ENCODE results near the gene OR5AU1.
A peak's percentile ranks its signal among the peaks of the same experiment; 100 is the strongest.
"Not testable (repeated sequence)": the region's sequence is repeated elsewhere in the genome, so short reads cannot be mapped to it uniquely, and the experiment has no call there.

The OR5AU1 gene

GRCh38 chr14:21171128-21171527 lies 15.3 kb upstream of the OR5AU1 start:
- no peak for DNase-seq (ENCODE audit: low read depth, low spot score)

- DNase-seq (ENCODE audit: low read depth, low spot score) = no peak
Measured at GRCh38 chr14:21169573-21169972, 13.7 kb upstream of the OR5AU1 start.

GRCh38 chr14:21168055-21168454 lies 12.2 kb upstream of the OR5AU1 start:
- DNase-seq (ENCODE audit: low read depth, low spot score) = no peak

- not testable (repeated sequence) for DNase-seq (ENCODE audit: low read depth, low spot score)
Measured at GRCh38 chr14:21165670-21166069, 9.8 kb upstream of the OR5AU1 start.

- not testable (repeated sequence) for DNase-seq (ENCODE audit: low read depth, low spot score)
Measured at GRCh38 chr14:21165002-21165605, 9.2 kb upstream of the OR5AU1 start.

- DNase-seq (ENCODE audit: low read depth, low spot score) = peak; percentile 42
Measured at GRCh38 chr14:21163871-21164291, 8.0 kb upstream of the OR5AU1 start.

GRCh38 chr14:21162081-21162480 lies 6.2 kb upstream of the OR5AU1 start:
- no peak for DNase-seq (ENCODE audit: low read depth, low spot score)

- DNase-seq (ENCODE audit: low read depth, low spot score) = no peak
Measured at GRCh38 chr14:21160061-21160610, 4.3 kb upstream of the OR5AU1 start.

- not testable (repeated sequence) for DNase-seq (ENCODE audit: low read depth, low spot score)
Measured at GRCh38 chr14:21158175-21158574, 2.3 kb upstream of the OR5AU1 start.

GRCh38 chr14:21149641-21150367 lies 6.1 kb downstream of the OR5AU1 start:
- DNase-seq (ENCODE audit: low read depth, low spot score) = no peak

GRCh38 chr14:21145437-21145836 lies 10.4 kb downstream of the OR5AU1 start:
- DNase-seq (ENCODE audit: low read depth, low spot score) = no peak

- no peak for DNase-seq (ENCODE audit: low read depth, low spot score)
Measured at GRCh38 chr14:21142357-21142756, 13.5 kb downstream of the OR5AU1 start.

- DNase-seq (ENCODE audit: low read depth, low spot score) = no peak
Measured at GRCh38 chr14:21136024-21136423, 19.8 kb downstream of the OR5AU1 start.

GRCh38 chr14:21133901-21134300 lies 22.0 kb downstream of the OR5AU1 start:
- peak; percentile 3 for DNase-seq (ENCODE audit: low read depth, low spot score)

GRCh38 chr14:21123429-21123828 lies 32.4 kb downstream of the OR5AU1 start:
- no peak for DNase-seq (ENCODE audit: low read depth, low spot score)

GRCh38 chr14:21121122-21121521 lies 34.7 kb downstream of the OR5AU1 start:
- DNase-seq (ENCODE audit: low read depth, low spot score) = no peak

- no peak for DNase-seq (ENCODE audit: low read depth, low spot score)
Measured at GRCh38 chr14:21120686-21121085, 35.2 kb downstream of the OR5AU1 start.

- DNase-seq (ENCODE audit: low read depth, low spot score) = no peak
Measured at GRCh38 chr14:21118933-21119332, 36.9 kb downstream of the OR5AU1 start.

GRCh38 chr14:21113369-21113768 lies 42.5 kb downstream of the OR5AU1 start:
- no peak for DNase-seq (ENCODE audit: low read depth, low spot score)

GRCh38 chr14:21112255-21112654 lies 43.6 kb downstream of the OR5AU1 start:
- no peak for DNase-seq (ENCODE audit: low read depth, low spot score)

- no peak for DNase-seq (ENCODE audit: low read depth, low spot score)
Measured at GRCh38 chr14:21109377-21110138, 46.3 kb downstream of the OR5AU1 start.

GRCh38 chr14:21108791-21109190 lies 47.1 kb downstream of the OR5AU1 start:
- DNase-seq (ENCODE audit: low read depth, low spot score) = no peak
